K562 (cell line): ENCODE data around the gene HES4. TPM values are rescaled to one million over a fixed set of nuclear protein-coding genes. Genes with fewer than 3 reads are reported as not detected.

Experiments used
- ATAC-seq: fragments of 200-7000 bp; cut with Tn5 transposase; 3 replicates; pipeline ENCODE4 v1.9.1; 2020; ENCODE audit warnings: moderate library complexity
- BruUV-seq: library from RNA; stranded (reverse); fragments of 400-500 nt; replicated peaks from 2 replicates; lab custom pipeline; 2021; lab: Mats Ljungman, UMichigan
- CTCF ChIA-PET: fragments of 300-600 bp; formaldehyde crosslinking; extraction: SDS; loops from one replicate; lab custom pipeline; 2021; ENCODE audit warnings: low intra/inter-chr PET ratio; lab: Yijun Ruan, JAX
- POLR2A ChIA-PET: fragments of 300-600, 350-650 bp; sonication (Branson Sonifier 250); formaldehyde crosslinking; extraction: SDS; loops from one replicate; lab custom pipeline; 2021; ENCODE audit warnings: antibody characterized with exemption, inconsistent platforms; lab: Yijun Ruan, JAX
- DNase-seq, 4 experiments: peaks; one replicate each; pipeline versions ENCODE4 v3.0.0 to v3.0.0-alpha.2; 2011 to 2018; ENCODE audit warnings: low spot score in 3 of 4, mixed read lengths in 3 of 4; ENCODE audit errors: extremely low read depth in 1 of 4
- FAIRE-seq: peaks from 2 replicates; lab custom pipeline; 2011; peaks lifted over from hg19 to GRCh38; lab: Jason Lieb, UNC
- H2AFZ ChIP-seq: 2 replicates; pipeline ENCODE4 v1.6.0; 2011; ENCODE audit warnings: low read depth, low read length, control low read depth, inconsistent platforms
- H3K27ac ChIP-seq: fragments of 200-600 bp; 3 replicates; pipeline ENCODE4 v1.8.0; 2011; ENCODE audit warnings: low read depth, mild to moderate bottlenecking, control low read depth, inconsistent platforms, low read length, moderate library complexity, mixed read lengths; ENCODE audit errors: extremely low read depth
- H3K27me3 ChIP-seq, 2 experiments: fragments of 300-600 bp in 1 of 2; 2 replicates in 1 of 2; 3 replicates in 1 of 2; pipeline versions ENCODE4 v1.6.0 to v1.8.0; 2011; ENCODE audit warnings: inconsistent platforms in 2 of 2, low read length in 2 of 2, mild to moderate bottlenecking in 1 of 2, mixed read lengths in 1 of 2, moderate library complexity in 1 of 2; ENCODE audit not compliant: control insufficient read depth in 2 of 2, insufficient read depth in 2 of 2
- H3K36me3 ChIP-seq: fragments of 300-600 bp; 3 replicates; pipeline ENCODE4 v1.8.0; 2011; ENCODE audit warnings: mild to moderate bottlenecking, low read length, inconsistent platforms; ENCODE audit not compliant: control insufficient read depth, insufficient read depth
- H3K4me1 ChIP-seq, 2 experiments: fragments of 200-600 bp in 1 of 2; replicated peaks in 1 of 2; 2 replicates in 1 of 2; 3 replicates in 1 of 2; pipeline versions ENCODE4 v1.5.1 to v1.8.0; 2011; ENCODE audit warnings: inconsistent platforms in 2 of 2, low read length in 2 of 2, mild to moderate bottlenecking in 1 of 2, mixed read lengths in 1 of 2, moderate library complexity in 1 of 2; ENCODE audit not compliant: control insufficient read depth in 2 of 2, insufficient read depth in 2 of 2
- H3K4me2 ChIP-seq: 2 replicates; pipeline ENCODE4 v1.6.1; 2011; ENCODE audit warnings: low read length, control low read depth, inconsistent platforms, mixed read lengths; ENCODE audit not compliant: insufficient read depth
- H3K4me3 ChIP-seq: fragments of 200-600 bp; sonication (generic), shearing (Covaris generic); 2 replicates; pipeline ENCODE4 v1.5.1; 2016; ENCODE audit warnings: control low read depth, inconsistent platforms
- H3K79me2 ChIP-seq: fragments of 200-600 bp; 3 replicates; pipeline ENCODE4 v1.8.0; 2011; ENCODE audit warnings: low read length, inconsistent platforms; ENCODE audit not compliant: control insufficient read depth, insufficient read depth
- H3K9ac ChIP-seq, 2 experiments: 2 replicates each; pipeline versions ENCODE4 v1.6.0 to v1.6.1; 2011; ENCODE audit warnings: low read depth in 2 of 2, low read length in 2 of 2, control low read depth in 1 of 2, inconsistent platforms in 1 of 2, mild to moderate bottlenecking in 1 of 2, mixed read lengths in 1 of 2; ENCODE audit not compliant: insufficient read depth in 1 of 2
- H3K9me1 ChIP-seq: one replicate; pipeline ENCODE4 v1.6.0; 2011; ENCODE audit warnings: inconsistent platforms, mild to moderate bottlenecking, low read length, moderate library complexity; ENCODE audit not compliant: control insufficient read depth, insufficient read depth
- H3K9me3 ChIP-seq: replicated peaks from 2 replicates; pipeline ENCODE4 v1.5.1; 2011; ENCODE audit warnings: low read depth, low read length, inconsistent platforms; ENCODE audit not compliant: control insufficient read depth, insufficient read depth
- H4K20me1 ChIP-seq: replicated peaks from 2 replicates; pipeline ENCODE4 v1.6.1; 2011; ENCODE audit warnings: low read length, inconsistent platforms, mixed read lengths; ENCODE audit not compliant: control insufficient read depth, insufficient read depth
- ATF2 ChIP-seq: sonication (generic); formaldehyde crosslinking; IDR thresholded peaks from 2 replicates; pipeline ENCODE4 v1.8.1; 2022; ENCODE audit warnings: missing genetic modification reagents
- CREBBP ChIP-seq: IDR thresholded peaks from one replicate; pipeline ENCODE4 v1.6.1; 2012; ENCODE audit warnings: low read depth, mild to moderate bottlenecking, control low read depth, inconsistent platforms, low read length
- DLX4 ChIP-seq: fragments of 250-450 bp; sonication (Bioruptor Pico); IDR thresholded peaks from 2 replicates; pipeline ENCODE4 v1.6.1; 2021; ENCODE audit warnings: mild to moderate bottlenecking
- GATAD2A ChIP-seq: fragments of 450-650 bp; IDR thresholded peaks from 2 replicates; pipeline ENCODE4 v1.6.1; 2017
- HDAC8 ChIP-seq: fragments of 450-650 bp; IDR thresholded peaks from 2 replicates; pipeline ENCODE4 v1.6.1; 2016; ENCODE audit warnings: mild to moderate bottlenecking, missing genetic modification characterization, moderate library complexity, missing compliant biosample characterization
- ID3 ChIP-seq, 2 experiments: fragments of 250-450 bp in 1 of 2; fragments of 450-650 bp in 1 of 2; sonication (Bioruptor Pico) in 1 of 2; IDR thresholded peaks; 2 replicates each; pipeline versions ENCODE4 v1.6.1 to v1.8.0; 2016 to 2021; ENCODE audit warnings: mild to moderate bottlenecking in 2 of 2, moderate library complexity in 2 of 2, missing compliant biosample characterization in 1 of 2, missing genetic modification characterization in 1 of 2
- SRSF7 ChIP-seq: fragments of 200-400 bp; formaldehyde crosslinking; optimal IDR thresholded peaks from 2 replicates; pipeline ENCODE3; 2017; ENCODE audit warnings: mild to moderate bottlenecking, low read depth, low read length
- U2AF1 ChIP-seq: fragments of 200-400 bp; formaldehyde crosslinking; optimal IDR thresholded peaks from 2 replicates; pipeline ENCODE3; 2017; ENCODE audit warnings: mild to moderate bottlenecking, low read depth, low read length, moderate library complexity
- XRCC5 ChIP-seq: fragments of 200-400 bp; formaldehyde crosslinking; IDR thresholded peaks from 2 replicates; pipeline ENCODE4 v1.6.1; 2017; ENCODE audit warnings: low read depth, mild to moderate bottlenecking, low read length
- ZC3H4 ChIP-seq: sonication (generic); formaldehyde crosslinking; IDR thresholded peaks from 2 replicates; pipeline ENCODE4 v1.9.0; 2021; ENCODE audit warnings: missing genetic modification reagents, borderline replicate concordance
- ZNF174 ChIP-seq: fragments of 250-450 bp; sonication (Bioruptor Pico); IDR thresholded peaks from 2 replicates; pipeline ENCODE4 v1.4.0; 2020; ENCODE audit warnings: mild to moderate bottlenecking
- ZNF444 ChIP-seq: fragments of 250-450 bp; sonication (Bioruptor Pico); IDR thresholded peaks from 2 replicates; pipeline ENCODE4 v1.4.0; 2020; ENCODE audit warnings: mild to moderate bottlenecking, moderate library complexity
- ZNF609 ChIP-seq: sonication (generic); formaldehyde crosslinking; IDR thresholded peaks from 2 replicates; pipeline ENCODE4 v1.8.1; 2023; ENCODE audit warnings: missing genetic modification reagents, mild to moderate bottlenecking, borderline replicate concordance
- WGBS: fragments of 100-300 bp; shearing (Covaris generic); methylation state at CpG from one replicate; pipeline ENCODE4 v1.1.6; 2016; ENCODE audit warnings: low coverage, mixed read lengths; ENCODE audit not compliant: insufficient coverage; ENCODE audit errors: missing lambda C conversion rate; 5-methylcytosine and 5-hydroxymethylcytosine counted together
- in situ Hi-C: fragments of 300-500 bp; cut with MboI; formaldehyde crosslinking; loops from 4 replicates; pipeline ENCODE4 v1.15.0; 2018; ENCODE audit warnings: inconsistent platforms, mixed read lengths
- intact Hi-C: fragments of 100-400 bp; cut with micrococcal nuclease; formaldehyde crosslinking; loops from 2 replicates; pipeline ENCODE4 v1.14.2; 2022
- polyA plus RNA-seq, 8 experiments: library from polyadenylated mRNA; depleted of rRNA in 4 of 8; stranded (reverse) in 5 of 8; unstranded in 3 of 8; fragments of >200 nt; fragmentation: Nextera tagmentation in 2 of 8; fragmentation: Illumina TruSeq in 1 of 8; extraction: Ambion mirVana in 2 of 8; extraction: Trizol in 1 of 8; gene quantifications; 2 replicates each; pipeline versions ENCODE4 v1.2.1 to v1.2.3, GENCODE V29; 2011 to 2014; ENCODE audit warnings: inconsistent platforms in 1 of 8, missing spikeins in 1 of 8
- total RNA-seq, 7 experiments: library from RNA; depleted of rRNA in 6 of 7; stranded (reverse); fragments of >200 nt in 6 of 7; fragmentation: Illumina TruSeq in 2 of 7; extraction: Trizol in 2 of 7; gene quantifications; 2 replicates each; pipeline versions ENCODE4 v1.2.1 to v1.2.3, GENCODE V29; 2011 to 2021; ENCODE audit warnings: low replicate concordance in 1 of 7

The HES4 gene
- total and polyA plus RNA-seq, 9 of the 15 experiments (the other 6 are each of a cell fraction or from before 2014, with no cell fraction given): 0.21 to 43.7 (median 5.3) TPM; not detected in 2

GRCh38 chr1:1001057-1001783 lies 1.3 kb upstream of the HES4 start:
- Histone ChIP-seq H3K27ac (peak overlapping the region; percentile 95), H3K27me3 (no peaks in the 10 kb centered on the region), H3K9me3 (no peaks in the 10 kb centered on the region), H3K4me3 (peak overlapping the region; percentile 52), H3K9ac (peak overlapping the region; percentile 86 to 99), H3K9me1 (no peaks in the 10 kb centered on the region), H3K4me1 (peaks cover 37 to 93% of the 10 kb centered on the region in 2 experiments), H3K4me2 (peak overlapping the region; percentile 77), H2AFZ (peak overlapping the region; percentile 89), H3K79me2 (peaks cover 16% of the 10 kb centered on the region; the same call in 2 of the 3 replicates), H3K36me3 (no peaks in the 10 kb centered on the region), H4K20me1 (peaks cover 10% of the 10 kb centered on the region; the same call in 1 of the 2 replicates)
- no TSS peak for BruUV-seq
- WGBS: 7% methylated on average over 48 of the region's 58 CpGs
- FAIRE-seq (no peak), DNase-seq (peak; percentile 38 to 58 (median 44)), ATAC-seq (peak; percentile 0; the same call in 2 of the 3 replicates)
- POLR2A ChIA-PET: interaction anchor here (0.6 to 2.3 kb wide), 7 partner anchors 12 to 374 kb away, joined by 3 to 16 read pairs (median 4); partner anchors contain the start of genes AURKAIP1, ISG15 and KLHL17
- in situ Hi-C loops: no loop called here
- intact Hi-C loops: loop anchor here (5.0 kb wide), 1 partner anchor 61 kb away; no protein-coding TSS in a partner anchor
- CTCF ChIA-PET: interaction anchor here (0.7 to 1.5 kb wide), 2 partner anchors 16 to 297 kb away, joined by 3 to 9 read pairs; no protein-coding TSS in a partner anchor
- TF ChIP-seq CREBBP (no peak), SRSF7 (no peak), U2AF1 (no peak), ZC3H4 (CRISPR knock-in tag) (no peak), ZNF609 (CRISPR knock-in tag) (no peak), XRCC5 (no peak), ATF2 (no peak), ZNF174 (no peak), HDAC8 (tag) (no peak), ZNF444 (CRISPR knock-in tag) (no peak), GATAD2A (no peak; the same call in 1 of the 2 replicates), ID3 (CRISPR knock-in tag; IDR thresholded peaks at IDR 0.05) (no peak), ID3 (tag; IDR thresholded peaks at IDR 0.05) (no peak; the same call in 1 of the 2 replicates), DLX4 (no peak)
